ENCODE measurements around the gene CCDC144A.
"Not testable (repeated sequence)": the region's sequence is repeated elsewhere in the genome, so short reads cannot be mapped to it uniquely, and the experiment has no call there.

Gene CCDC144A

GRCh38 chr17:16820979-16821543 is 131.0 kb downstream of the CCDC144A start:
- DNase-seq (ENCODE audit: low read depth): no peak
- no peak for TF ChIP-seq CTCF (IDR thresholded peaks at IDR 0.05; ENCODE audit: insufficient read depth, low read depth, low read length, missing control alignments)
- H3K4me3 ChIP-seq (ENCODE audit: low read length): no peak overlapping the region

GRCh38 chr17:16822133-16822532 is 132.1 kb downstream of the CCDC144A start:
- H3K4me3 ChIP-seq (ENCODE audit: low read length); DNase-seq (ENCODE audit: low read depth): not testable (repeated sequence)

GRCh38 chr17:16823768-16824406 is 133.8 kb downstream of the CCDC144A start:
- peak; percentile 40 for DNase-seq (ENCODE audit: low read depth)
- not testable (repeated sequence) for H3K4me3 ChIP-seq (ENCODE audit: low read length)
